GM21526 (cell line): ENCODE measurements around the gene GLIS1.

ENCODE experiments used
- ATAC-seq: cut with Tn5 transposase; IDR thresholded peaks from one replicate; pipeline ENCODE4 v1.9.1; 2021; ENCODE audit warnings: moderate library complexity; ENCODE audit not compliant: unreplicated experiment, low FRiP score

GLIS1 gene

DNA sequence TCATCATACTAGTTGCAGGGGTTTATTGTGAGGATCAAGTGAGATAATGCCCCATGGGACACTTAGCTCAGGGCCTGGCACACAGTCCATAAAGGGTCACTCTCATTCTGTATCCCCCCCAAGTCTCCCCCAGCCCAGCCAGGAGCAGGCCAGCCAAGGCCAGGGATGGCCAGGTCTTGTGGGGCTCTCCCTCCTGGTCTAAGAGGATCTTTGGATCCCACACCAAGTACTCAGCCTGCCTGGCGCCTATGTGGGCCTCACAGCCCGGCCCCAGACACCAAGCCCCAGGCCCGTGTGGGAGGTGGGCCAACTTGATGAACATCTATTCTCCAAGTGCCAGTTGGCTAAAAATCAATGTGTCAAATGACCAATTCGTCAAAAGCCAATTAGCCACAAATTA is 117.8 kb downstream of the GLIS1 start:
- no peak for ATAC-seq

GRCh38 chr1:53620061-53620855 is 118.7 kb downstream of the GLIS1 start:
- no peak for ATAC-seq

DNA sequence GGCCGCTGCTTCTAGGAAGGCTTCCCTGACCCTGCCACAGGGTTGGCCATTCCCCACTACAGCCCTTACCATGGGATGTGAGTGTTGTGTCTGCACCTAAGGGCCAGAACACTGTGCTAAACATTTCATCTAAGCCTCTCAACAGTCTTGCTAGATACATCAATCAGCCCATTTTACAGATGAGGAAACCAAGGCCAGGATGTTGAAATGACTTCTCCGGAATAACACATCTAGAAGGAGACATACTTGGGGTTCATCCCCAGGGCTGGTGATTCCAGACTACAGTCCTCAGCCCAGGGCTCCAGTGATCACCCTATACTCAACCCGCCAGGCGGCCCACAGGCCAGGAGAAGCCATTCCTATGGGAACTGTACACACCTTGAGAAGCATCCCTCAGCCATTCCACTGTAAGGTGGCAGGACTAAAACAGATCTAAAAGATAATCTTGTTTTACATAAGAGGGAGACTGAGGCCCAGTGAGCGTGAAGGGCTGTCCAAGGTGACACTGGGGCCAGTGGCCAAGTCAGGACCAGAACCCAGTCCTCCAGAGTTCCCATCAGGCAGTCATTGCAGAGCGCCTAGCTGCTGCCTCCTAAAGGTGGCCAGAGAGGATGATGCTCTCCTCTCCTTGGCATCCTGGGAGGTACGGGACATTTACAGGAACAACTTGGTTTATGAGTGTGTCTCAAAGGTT is 119.5 kb downstream of the GLIS1 start:
- no peak for ATAC-seq

DNA sequence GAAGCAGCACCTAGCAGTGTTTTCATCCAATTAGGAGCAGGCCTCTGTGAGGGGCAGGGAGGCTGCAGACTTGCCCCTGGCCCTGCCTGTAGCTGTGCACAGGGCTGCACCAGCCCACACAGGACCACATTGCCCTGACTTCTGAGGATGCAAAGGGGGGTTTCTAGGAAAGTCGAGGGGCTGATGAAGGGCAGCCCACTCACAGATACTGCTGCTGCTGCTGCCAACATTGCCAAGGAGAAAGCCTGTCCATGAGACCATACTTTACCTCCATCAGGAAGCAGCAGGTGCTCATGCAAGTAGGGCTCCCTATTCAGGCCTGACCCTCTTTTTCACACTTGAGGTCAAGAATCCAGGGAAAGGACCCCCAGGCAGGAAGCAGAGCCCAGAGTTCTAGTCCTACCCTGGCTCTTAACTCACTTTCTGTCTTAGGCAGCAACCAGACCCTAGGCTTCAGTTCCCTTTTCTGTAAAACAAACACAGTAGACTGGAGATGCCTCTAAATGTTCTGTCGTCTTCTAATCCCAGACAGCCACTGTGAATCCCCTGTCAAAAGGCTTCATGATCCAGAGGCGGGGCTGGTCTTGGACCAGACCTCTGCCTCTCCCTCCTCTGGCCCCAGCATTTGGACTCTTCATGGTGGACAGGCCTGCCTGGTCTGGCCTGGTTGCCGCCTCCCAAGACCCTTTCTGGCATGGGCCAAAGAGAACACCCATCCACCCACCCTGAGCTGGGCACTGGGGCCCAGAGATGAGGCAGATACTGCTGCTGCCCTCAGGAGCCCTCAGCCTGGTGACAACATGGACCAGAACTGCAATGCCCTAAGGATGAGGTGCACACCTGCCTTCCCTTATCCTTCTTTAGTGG is 120.2 kb downstream of the GLIS1 start:
- no peak for ATAC-seq

GRCh38 chr1:53617851-53618499 is 121.0 kb downstream of the GLIS1 start:
- no peak for ATAC-seq

DNA sequence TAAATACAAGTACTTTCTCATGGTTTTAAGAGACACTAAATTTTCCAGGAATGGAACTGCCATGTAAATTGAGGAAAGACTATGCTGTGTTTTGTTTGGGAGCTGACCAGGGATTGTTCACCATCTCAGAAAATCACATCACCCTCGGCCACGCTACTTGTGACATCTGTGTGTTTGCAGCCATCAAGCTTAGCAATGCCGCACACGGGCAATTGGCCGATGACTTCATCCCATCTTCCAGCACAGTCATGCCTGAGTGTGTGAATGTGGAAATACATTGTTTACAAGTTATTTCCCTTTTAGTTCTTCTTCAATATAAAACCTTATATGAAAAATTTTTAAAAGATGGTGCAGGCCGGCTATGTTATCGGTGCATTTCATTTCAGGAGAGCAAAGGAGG is 121.6 kb downstream of the GLIS1 start:
- ATAC-seq: no peak

DNA sequence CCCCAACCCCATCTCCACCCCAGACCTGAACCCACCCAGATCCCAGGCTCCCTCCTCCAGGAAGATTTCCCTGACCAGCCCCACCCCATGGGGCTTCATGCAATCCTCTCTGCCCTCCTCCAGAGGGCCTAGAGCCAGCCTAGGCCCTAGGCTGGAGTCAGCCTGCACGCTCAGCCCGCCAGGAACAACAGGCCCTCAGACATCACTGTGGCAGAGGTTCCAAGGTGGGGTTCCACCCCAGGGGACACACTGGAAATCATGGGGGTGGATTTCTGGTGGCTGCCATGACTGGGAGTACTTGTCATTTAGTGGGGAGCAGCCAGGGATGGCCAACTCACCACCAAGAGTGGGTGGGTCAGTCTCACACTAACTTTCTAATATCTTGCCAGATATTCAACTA is 122.0 kb downstream of the GLIS1 start:
- no peak for ATAC-seq

GRCh38 chr1:53616511-53616910 is 122.5 kb downstream of the GLIS1 start:
- ATAC-seq: no peak

DNA sequence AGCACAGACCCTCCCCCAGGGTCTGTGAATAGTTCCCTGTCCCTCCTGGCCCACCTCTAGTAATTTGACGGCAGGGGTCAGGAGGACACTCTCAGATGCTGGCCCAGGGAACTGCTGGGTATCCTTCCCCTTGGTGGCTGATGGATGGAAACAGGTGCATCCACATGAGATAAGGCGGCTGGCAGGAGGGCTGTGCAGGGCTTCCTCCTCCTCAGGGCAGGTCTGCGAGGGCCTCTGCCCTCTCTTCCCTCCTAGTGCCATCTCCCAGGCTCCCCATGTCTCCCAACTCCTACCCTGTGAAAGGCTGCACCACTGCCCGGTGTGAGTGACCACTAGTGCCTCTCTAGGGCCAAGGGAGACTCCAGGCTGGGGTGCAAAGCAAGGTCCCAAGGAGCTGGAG is 123.9 kb downstream of the GLIS1 start:
- ATAC-seq: no peak

- no peak for ATAC-seq
Observed at GRCh38 chr1:53614231-53615021, 124.5 kb downstream of the GLIS1 start.

DNA sequence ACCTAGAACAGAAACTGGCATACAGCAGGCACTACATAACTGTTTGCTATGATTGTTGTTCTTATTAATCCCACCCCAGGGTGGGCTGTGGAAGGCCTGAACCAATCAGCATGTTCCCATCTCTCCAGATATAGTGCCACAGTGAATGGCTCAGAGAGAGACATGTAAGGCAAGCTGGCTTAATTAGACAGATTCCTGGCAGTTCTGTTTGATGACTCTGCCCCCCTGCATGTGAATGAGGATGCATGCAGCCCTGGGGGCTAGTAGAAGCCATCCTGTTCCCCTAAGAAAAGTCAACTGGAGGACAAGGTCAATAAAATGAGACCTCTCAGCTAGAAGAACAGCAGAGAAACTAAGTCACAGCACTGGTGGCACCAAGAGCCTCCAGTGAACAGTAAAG is 130.3 kb downstream of the GLIS1 start:
- no peak for ATAC-seq

GRCh38 chr1:53608071-53608470 is 130.9 kb downstream of the GLIS1 start:
- no peak for ATAC-seq

GRCh38 chr1:53606651-53607051 is 132.3 kb downstream of the GLIS1 start:
- no peak for ATAC-seq

DNA sequence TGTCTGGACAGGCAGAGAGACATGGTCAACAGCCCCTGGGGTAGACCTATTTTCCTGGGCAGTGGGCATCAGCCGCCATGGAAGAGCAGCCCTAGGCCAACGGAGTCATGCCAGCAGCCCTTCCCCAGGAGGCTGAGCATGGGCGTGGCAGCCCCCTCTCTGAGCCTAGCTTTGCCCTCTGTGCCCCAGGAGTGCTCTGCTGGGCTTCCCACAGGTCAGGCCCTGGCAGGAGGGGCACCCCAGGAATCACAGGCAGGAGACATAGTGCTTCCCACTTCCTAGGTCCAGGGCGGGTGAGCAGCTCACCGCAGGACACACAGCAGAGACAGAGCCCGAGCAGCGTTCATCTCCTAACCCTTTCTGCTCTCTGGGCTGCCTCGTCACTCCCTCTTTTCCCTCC is 132.8 kb downstream of the GLIS1 start:
- ATAC-seq: no peak

DNA sequence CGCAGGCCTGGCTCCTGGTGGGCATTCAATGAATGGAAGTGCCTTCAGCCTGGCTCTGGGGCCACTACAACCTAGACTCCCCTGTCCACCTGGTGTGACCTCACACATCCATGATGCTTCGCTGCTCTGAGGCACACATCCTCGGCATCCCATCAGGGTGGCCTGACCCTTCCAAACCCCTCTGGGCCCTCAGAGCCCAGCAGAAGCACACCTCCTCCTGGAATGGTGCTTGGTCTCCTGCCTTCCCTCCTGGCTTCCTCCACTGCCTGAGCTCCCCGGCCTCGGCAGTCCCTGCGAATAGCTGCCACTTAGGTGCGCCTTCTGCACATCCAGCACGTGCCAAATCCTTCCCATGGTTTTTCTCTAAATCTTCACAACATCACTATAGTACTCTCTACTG is 133.8 kb downstream of the GLIS1 start:
- ATAC-seq: no peak

DNA sequence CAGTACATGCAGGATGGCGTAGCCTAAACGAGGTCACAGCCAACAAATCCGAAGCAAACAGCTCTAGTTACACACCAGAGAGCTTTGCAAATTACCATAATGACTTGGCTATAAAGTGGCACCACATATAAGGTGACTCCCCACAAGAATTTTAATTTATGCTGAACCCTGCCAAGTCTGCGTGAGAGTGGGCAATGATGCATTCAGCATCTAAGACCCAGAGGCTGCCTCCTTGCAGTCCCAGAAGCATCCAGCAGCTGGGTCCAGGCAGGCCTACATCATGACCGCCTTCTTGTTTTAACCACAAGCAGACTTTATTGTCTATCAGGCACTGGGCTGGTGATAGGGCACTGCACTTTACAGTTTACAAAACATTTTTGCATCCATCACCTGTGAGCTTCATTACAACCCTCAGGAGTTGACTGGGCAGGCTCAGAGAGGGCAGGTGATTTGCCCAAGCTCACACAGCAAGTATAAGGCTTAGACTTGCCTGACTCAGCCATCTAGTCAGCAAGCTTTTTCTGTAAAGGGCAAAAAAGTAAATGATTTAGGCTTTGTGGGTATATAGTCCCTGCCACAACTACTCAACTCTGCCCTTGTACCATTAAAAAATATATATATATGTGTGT is 134.6 kb downstream of the GLIS1 start:
- no peak for ATAC-seq

- no peak for ATAC-seq
Observed at GRCh38 chr1:53603431-53603830, 135.5 kb downstream of the GLIS1 start.

- ATAC-seq: no peak
Observed at GRCh38 chr1:53601867-53602775, 136.8 kb downstream of the GLIS1 start.
